ENCODE measurements around the gene WWOX.

GRCh38 chr16:79077346-79077745 lies 977.9 kb downstream of the WWOX start:
- TF ChIP-seq POLR2A (IDR thresholded peaks at IDR 0.05; ENCODE audit: low read length) (no peak), GATA1 (IDR thresholded peaks at IDR 0.05; ENCODE audit: low read depth, low read length) (no peak)
